ENCODE data around the gene EIF4A2. TPM values are rescaled to one million over a fixed set of nuclear protein-coding genes. Genes with fewer than 3 reads are reported as not detected.

EIF4A2 gene
- 233 and 236 TPM in 2 replicates for total RNA-seq

GRCh38 chr3:186783058-186783730 is at the start of gene EIF4A2:
Gene EIF4A2 (plus strand): TSS chr3:186783577. CDS start chr3:186783611, 34 bp downstream.
- peak; percentile 75 for DNase-seq (ENCODE audit: extremely low read depth, low read depth, low spot score)

GRCh38 chr3:186742618-186743380 is 40.6 kb upstream of the EIF4A2 start:
- no peak for DNase-seq (ENCODE audit: extremely low read depth, low read depth, low spot score)

- DNase-seq (ENCODE audit: extremely low read depth, low read depth, low spot score), result no peak
These were observed 39.7 kb upstream of the EIF4A2 start for GRCh38 chr3:186743666-186744065.

- peak; percentile 50 for DNase-seq (ENCODE audit: extremely low read depth, low read depth, low spot score)
These were observed 37.4 kb upstream of the EIF4A2 start for GRCh38 chr3:186746008-186746407.

GRCh38 chr3:186750316-186750715 is 33.1 kb upstream of the EIF4A2 start:
- no peak for DNase-seq (ENCODE audit: extremely low read depth, low read depth, low spot score)

GRCh38 chr3:186751480-186751879 is 31.9 kb upstream of the EIF4A2 start:
- DNase-seq (ENCODE audit: extremely low read depth, low read depth, low spot score), result no peak

- no peak for DNase-seq (ENCODE audit: extremely low read depth, low read depth, low spot score)
These were observed 29.4 kb upstream of the EIF4A2 start for GRCh38 chr3:186754006-186754405.

GRCh38 chr3:186754871-186755270 is 28.5 kb upstream of the EIF4A2 start:
- DNase-seq (ENCODE audit: extremely low read depth, low read depth, low spot score), result no peak

GRCh38 chr3:186757214-186757613 is 26.2 kb upstream of the EIF4A2 start:
- DNase-seq (ENCODE audit: extremely low read depth, low read depth, low spot score), result no peak

GRCh38 chr3:186757686-186758220 is 25.6 kb upstream of the EIF4A2 start:
- no peak for DNase-seq (ENCODE audit: extremely low read depth, low read depth, low spot score)

GRCh38 chr3:186759231-186759930 is 24.0 kb upstream of the EIF4A2 start:
- DNase-seq (ENCODE audit: extremely low read depth, low read depth, low spot score), result no peak

- no peak for DNase-seq (ENCODE audit: extremely low read depth, low read depth, low spot score)
These were observed 23.1 kb upstream of the EIF4A2 start for GRCh38 chr3:186760141-186760833.

GRCh38 chr3:186760897-186761447 is 22.4 kb upstream of the EIF4A2 start:
- DNase-seq (ENCODE audit: extremely low read depth, low read depth, low spot score), result no peak

- no peak for DNase-seq (ENCODE audit: extremely low read depth, low read depth, low spot score)
These were observed 11.1 kb upstream of the EIF4A2 start for GRCh38 chr3:186772281-186772694.

GRCh38 chr3:186772701-186773417 is 10.5 kb upstream of the EIF4A2 start:
- no peak for DNase-seq (ENCODE audit: extremely low read depth, low read depth, low spot score)

GRCh38 chr3:186775999-186776398 is 7.4 kb upstream of the EIF4A2 start:
- no peak for DNase-seq (ENCODE audit: extremely low read depth, low read depth, low spot score)

- DNase-seq (ENCODE audit: extremely low read depth, low read depth, low spot score), result no peak
These were observed 4.2 kb upstream of the EIF4A2 start for GRCh38 chr3:186779204-186779603.

- no peak for DNase-seq (ENCODE audit: extremely low read depth, low read depth, low spot score)
These were observed 777 bp upstream of the EIF4A2 start for GRCh38 chr3:186782542-186783057.

- DNase-seq (ENCODE audit: extremely low read depth, low read depth, low spot score), result no peak
These were observed 546 bp downstream of the EIF4A2 start for GRCh38 chr3:186783731-186784515.
